ENCODE measurements around the gene CTSL. TPM values are rescaled to one million over a fixed set of nuclear protein-coding genes. Genes with fewer than 3 reads are reported as not detected.
A peak's percentile ranks its signal among the peaks of the same experiment; 100 is the strongest.

Gene CTSL
- polyA plus RNA-seq (2011; rRNA removed) (180 and 224 TPM in 2 replicates), polyA minus RNA-seq (2011; rRNA and poly(A)+ RNA removed) (51.4 and 54.4 TPM in 2 replicates)

- Histone ChIP-seq H3K27me3 (ENCODE audit: control insufficient read depth, insufficient read depth, low read length) (no peaks in the 10 kb centered on the region), H3K27ac (ENCODE audit: low read depth, low read length) (peak within 1 kb of the TSS; percentile 93), H3K4me3 (ENCODE audit: low read depth, low read length) (peak within 1 kb of the TSS; percentile 84), H3K9me3 (ENCODE audit: control insufficient read depth, insufficient read depth, low read length) (no peaks in the 10 kb centered on the region; the same call in 1 of the 2 replicates)
- ChIA-PET CTCF (interaction anchor here (0.6 to 1.8 kb wide), 6 partner anchors 14 to 350 kb away, joined by 3 to 7 read pairs (median 4); no protein-coding TSS in a partner anchor), POLR2A (interaction anchor here (0.8 to 2.0 kb wide), 6 partner anchors 12 to 153 kb away, joined by 3 to 9 read pairs (median 4); no protein-coding TSS in a partner anchor)
- TF ChIP-seq, protein P1, sequence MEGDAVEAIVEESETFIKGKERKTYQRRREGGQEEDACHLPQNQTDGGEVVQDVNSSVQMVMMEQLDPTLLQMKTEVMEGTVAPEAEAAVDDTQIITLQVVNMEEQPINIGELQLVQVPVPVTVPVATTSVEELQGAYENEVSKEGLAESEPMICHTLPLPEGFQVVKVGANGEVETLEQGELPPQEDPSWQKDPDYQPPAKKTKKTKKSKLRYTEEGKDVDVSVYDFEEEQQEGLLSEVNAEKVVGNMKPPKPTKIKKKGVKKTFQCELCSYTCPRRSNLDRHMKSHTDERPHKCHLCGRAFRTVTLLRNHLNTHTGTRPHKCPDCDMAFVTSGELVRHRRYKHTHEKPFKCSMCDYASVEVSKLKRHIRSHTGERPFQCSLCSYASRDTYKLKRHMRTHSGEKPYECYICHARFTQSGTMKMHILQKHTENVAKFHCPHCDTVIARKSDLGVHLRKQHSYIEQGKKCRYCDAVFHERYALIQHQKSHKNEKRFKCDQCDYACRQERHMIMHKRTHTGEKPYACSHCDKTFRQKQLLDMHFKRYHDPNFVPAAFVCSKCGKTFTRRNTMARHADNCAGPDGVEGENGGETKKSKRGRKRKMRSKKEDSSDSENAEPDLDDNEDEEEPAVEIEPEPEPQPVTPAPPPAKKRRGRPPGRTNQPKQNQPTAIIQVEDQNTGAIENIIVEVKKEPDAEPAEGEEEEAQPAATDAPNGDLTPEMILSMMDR (IDR thresholded peaks at IDR 0.05; ENCODE audit: low read depth, low read length) = no peak
- DNase-seq (ENCODE audit: low read depth, low spot score) = no peak
Observed at GRCh38 chr9:87725900-87726709, at the start of gene CTSL. Gene CTSL, plus strand, starts transcription at chr9:87726119. Its CDS starts 1,485 bp downstream, at chr9:87727604.

GRCh38 chr9:87676976-87677775 is 48.7 kb upstream of the CTSL start:
- Histone ChIP-seq H3K9me3 (ENCODE audit: control insufficient read depth, insufficient read depth, low read length) (no peaks in the 10 kb centered on the region), H3K27me3 (ENCODE audit: control insufficient read depth, insufficient read depth, low read length) (peaks cover 12% of the 10 kb centered on the region), H3K4me3 (ENCODE audit: low read depth, low read length) (no peak overlapping the region), H3K27ac (ENCODE audit: low read depth, low read length) (no peak overlapping the region)
- CTCF ChIA-PET = interaction anchor here (0.6 to 14.1 kb wide), 13 partner anchors 9 to 1243 kb away, joined by 3 to 188 read pairs (median 4); no protein-coding TSS in a partner anchor
- TF ChIP-seq, protein P1 (IDR thresholded peaks at IDR 0.05; ENCODE audit: low read depth, low read length) = no peak
- POLR2A ChIA-PET = no interaction called here
- DNase-seq (ENCODE audit: low read depth, low spot score) = no peak

- TF ChIP-seq, protein P1 (IDR thresholded peaks at IDR 0.05; ENCODE audit: low read depth, low read length) = no peak
- H3K27ac ChIP-seq (ENCODE audit: low read depth, low read length) = no peak overlapping the region
- H3K27me3 ChIP-seq (ENCODE audit: control insufficient read depth, insufficient read depth, low read length) = peaks cover 6% of the 10 kb centered on the region
- DNase-seq (ENCODE audit: low read depth, low spot score) = no peak
- POLR2A ChIA-PET = no interaction called here
- CTCF ChIA-PET = interaction anchor here (0.6 to 14.1 kb wide), 13 partner anchors 9 to 370 kb away, joined by 3 to 188 read pairs (median 3); no protein-coding TSS in a partner anchor
- H3K4me3 ChIP-seq (ENCODE audit: low read depth, low read length) = no peak overlapping the region
- H3K9me3 ChIP-seq (ENCODE audit: control insufficient read depth, insufficient read depth, low read length) = no peaks in the 10 kb centered on the region
Observed at GRCh38 chr9:87677776-87678587, 47.9 kb upstream of the CTSL start.

- Histone ChIP-seq H3K9me3 (ENCODE audit: control insufficient read depth, insufficient read depth, low read length) (no peaks in the 10 kb centered on the region; the same call in 1 of the 2 replicates), H3K27me3 (ENCODE audit: control insufficient read depth, insufficient read depth, low read length) (peaks cover 5% of the 10 kb centered on the region), H3K4me3 (ENCODE audit: low read depth, low read length) (no peak overlapping the region), H3K27ac (ENCODE audit: low read depth, low read length) (no peak overlapping the region)
- ChIA-PET CTCF (interaction anchor here (0.6 to 14.1 kb wide), 9 partner anchors 10 to 370 kb away, joined by 3 to 188 read pairs (median 3); no protein-coding TSS in a partner anchor), POLR2A (no interaction called here)
- peak; percentile 50 for DNase-seq (ENCODE audit: low read depth, low spot score)
- TF ChIP-seq, protein P1 (IDR thresholded peaks at IDR 0.05; ENCODE audit: low read depth, low read length) = peak; percentile 90
Observed at GRCh38 chr9:87678650-87679355, 47.1 kb upstream of the CTSL start.
